HepG2 (cell line): Measurements from ENCODE around the gene LPO. TPM values are rescaled to one million over a fixed set of nuclear protein-coding genes. Genes with fewer than 3 reads are reported as not detected.

Experiments
- PAX8 ChIP-seq: sonication (generic); formaldehyde crosslinking; IDR thresholded peaks from 2 replicates; pipeline ENCODE4 v1.8.0; 2022; ENCODE audit warnings: mild to moderate bottlenecking, missing genetic modification reagents, borderline replicate concordance
- PRPF4 ChIP-seq: fragments of 200-400 bp; formaldehyde crosslinking; IDR thresholded peaks from 2 replicates; pipeline ENCODE4 v1.6.1; 2016; ENCODE audit warnings: low read length, low read depth; ENCODE audit not compliant: poor library complexity, severe bottlenecking
- SAFB2 ChIP-seq: sonication (generic); formaldehyde crosslinking; IDR thresholded peaks from 2 replicates; pipeline ENCODE4 v1.5.1; 2020; ENCODE audit warnings: missing genetic modification reagents, low read depth, mild to moderate bottlenecking, borderline replicate concordance
- SOX6 ChIP-seq, 2 experiments: fragments of 450-650 bp in 1 of 2; sonication (generic) in 1 of 2; formaldehyde crosslinking in 1 of 2; IDR thresholded peaks; 2 replicates each; pipeline versions ENCODE4 v1.4.0 to v1.6.1; 2017 to 2020; ENCODE audit warnings: antibody characterized with exemption in 1 of 2, mild to moderate bottlenecking in 1 of 2, missing genetic modification reagents in 1 of 2
- TBX3 ChIP-seq: fragments of 450-650 bp; IDR thresholded peaks from 2 replicates; pipeline ENCODE4 v1.6.1; 2017; ENCODE audit warnings: antibody characterized with exemption, mild to moderate bottlenecking, inconsistent platforms, borderline replicate concordance
- ZFAT ChIP-seq: sonication (generic); formaldehyde crosslinking; conservative IDR thresholded peaks from 2 replicates; pipeline ENCODE4 v1.8.1; 2023; ENCODE audit warnings: missing genetic modification reagents, inconsistent platforms
- ZNF788 ChIP-seq: sonication (generic); formaldehyde crosslinking; IDR thresholded peaks from 2 replicates; pipeline ENCODE4 v1.5.0; 2020; ENCODE audit warnings: mild to moderate bottlenecking, missing genetic modification reagents, borderline replicate concordance
- polyA plus RNA-seq, 8 experiments: library from polyadenylated mRNA; depleted of rRNA in 3 of 8; stranded (reverse) in 7 of 8; unstranded in 1 of 8; fragments of >200 nt; fragmentation: Illumina TruSeq in 4 of 8; extraction: Trizol in 4 of 8; gene quantifications; 2 replicates each; pipeline versions ENCODE4 v1.2.1 to v1.2.3, GENCODE V29; 2011 to 2016; ENCODE audit warnings: low read depth in 4 of 8, missing spikeins in 1 of 8, mixed read lengths in 1 of 8; ENCODE audit not compliant: insufficient read depth in 1 of 8
- total RNA-seq, 5 experiments: library from RNA; depleted of rRNA; stranded (reverse); fragments of >200 nt; fragmentation: Illumina TruSeq; extraction: Trizol; gene quantifications; 2 replicates each; pipeline ENCODE4 v1.2.3, GENCODE V29; 2016; ENCODE audit warnings: low read depth in 1 of 5
- TF ChIP-seq, protein P1 (sequence below): sonication (generic); formaldehyde crosslinking; IDR thresholded peaks from 2 replicates; pipeline ENCODE4 v1.5.0; 2020; ENCODE audit warnings: mild to moderate bottlenecking, missing genetic modification reagents
- TF ChIP-seq, protein P2 (sequence below), 2 experiments: fragments of 450-650 bp in 1 of 2; sonication (generic) in 1 of 2; formaldehyde crosslinking; IDR thresholded peaks; 2 replicates each; pipeline versions ENCODE4 v1.5.0 to v1.8.0; 2020 to 2022; ENCODE audit warnings: mild to moderate bottlenecking in 1 of 2, missing genetic modification reagents in 1 of 2
- TF ChIP-seq, protein P3 (sequence below): sonication (generic); formaldehyde crosslinking; IDR thresholded peaks from 2 replicates; pipeline ENCODE4 v1.5.0; 2020; ENCODE audit warnings: mild to moderate bottlenecking, missing genetic modification reagents, moderate library complexity
- TF ChIP-seq, protein P4 (sequence below): sonication (generic); formaldehyde crosslinking; conservative IDR thresholded peaks from 2 replicates; pipeline ENCODE4 v1.4.0; 2020; ENCODE audit warnings: mild to moderate bottlenecking, missing genetic modification reagents, moderate library complexity
- TF ChIP-seq, protein P5 (sequence below): IDR thresholded peaks from 2 replicates; pipeline ENCODE4 v1.6.1; 2016; ENCODE audit warnings: low read depth, missing genetic modification reagents, missing compliant biosample characterization

LPO gene
- total and polyA plus RNA-seq, 2 of the 13 experiments (the other 11 are each of a cell fraction or from before 2014, with no cell fraction given), result not detected

DNA sequence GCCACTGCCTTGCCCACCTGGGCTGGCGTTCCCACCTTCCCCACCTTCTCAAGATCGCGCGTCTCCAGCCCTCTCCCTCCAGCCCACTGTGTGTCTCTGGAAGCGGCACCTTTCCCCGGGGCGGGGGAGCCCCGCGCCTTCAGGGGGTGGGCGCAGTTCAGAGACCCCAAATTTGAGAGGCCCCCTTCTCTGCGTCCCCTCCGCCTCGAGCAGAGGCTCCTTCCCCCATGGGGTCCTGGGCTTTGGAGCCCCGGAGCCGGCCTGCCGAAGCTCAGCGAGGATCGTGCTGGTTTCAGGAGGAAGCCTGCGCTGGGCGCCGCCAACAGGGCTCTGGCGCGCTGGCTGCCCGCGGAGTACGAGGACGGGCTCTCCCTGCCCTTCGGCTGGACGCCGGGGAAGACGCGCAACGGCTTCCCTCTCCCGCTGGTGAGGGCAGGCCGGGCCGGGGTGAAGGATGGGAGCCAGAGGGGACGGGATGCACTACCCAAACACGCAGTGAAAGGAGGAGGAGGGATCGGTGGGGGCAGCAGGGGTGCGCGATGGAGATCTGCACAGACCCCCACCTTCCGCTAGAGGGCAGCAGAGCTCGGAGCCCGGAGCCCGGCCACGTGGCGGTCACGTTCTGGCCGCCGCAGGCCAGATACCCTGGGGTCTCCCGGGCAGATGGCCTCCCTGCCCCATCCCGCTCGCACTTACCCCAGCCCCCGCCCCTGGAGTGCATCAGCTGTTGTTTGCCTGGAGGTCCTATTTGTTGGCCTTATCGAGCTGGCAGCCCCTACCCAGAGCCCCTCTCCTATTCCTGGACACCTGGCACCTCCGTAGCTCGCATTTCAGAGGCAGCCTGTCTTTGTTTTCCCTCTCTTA lies 11.1 kb downstream of the LPO start (continued):
- TF ChIP-seq ZNF788 (CRISPR knock-in tag) (peak; percentile 84), SOX6 (IDR thresholded peaks at IDR 0.05) (no peak), SOX6 (CRISPR knock-in tag; IDR thresholded peaks at IDR 0.05) (peak; percentile 40; the same call in 1 of the 2 replicates), TBX3 (no peak), SAFB2 (CRISPR knock-in tag) (no peak), PRPF4 (no peak), PAX8 (no peak), ZFAT (CRISPR knock-in tag) (no peak)
- TF ChIP-seq, protein P1, sequence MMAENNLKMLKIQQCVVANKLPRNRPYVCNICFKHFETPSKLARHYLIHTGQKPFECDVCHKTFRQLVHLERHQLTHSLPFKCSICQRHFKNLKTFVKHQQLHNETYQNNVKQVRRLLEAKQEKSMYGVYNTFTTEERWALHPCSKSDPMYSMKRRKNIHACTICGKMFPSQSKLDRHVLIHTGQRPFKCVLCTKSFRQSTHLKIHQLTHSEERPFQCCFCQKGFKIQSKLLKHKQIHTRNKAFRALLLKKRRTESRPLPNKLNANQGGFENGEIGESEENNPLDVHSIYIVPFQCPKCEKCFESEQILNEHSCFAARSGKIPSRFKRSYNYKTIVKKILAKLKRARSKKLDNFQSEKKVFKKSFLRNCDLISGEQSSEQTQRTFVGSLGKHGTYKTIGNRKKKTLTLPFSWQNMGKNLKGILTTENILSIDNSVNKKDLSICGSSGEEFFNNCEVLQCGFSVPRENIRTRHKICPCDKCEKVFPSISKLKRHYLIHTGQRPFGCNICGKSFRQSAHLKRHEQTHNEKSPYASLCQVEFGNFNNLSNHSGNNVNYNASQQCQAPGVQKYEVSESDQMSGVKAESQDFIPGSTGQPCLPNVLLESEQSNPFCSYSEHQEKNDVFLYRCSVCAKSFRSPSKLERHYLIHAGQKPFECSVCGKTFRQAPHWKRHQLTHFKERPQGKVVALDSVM (CRISPR knock-in tag), result no peak
- TF ChIP-seq, protein P2, sequence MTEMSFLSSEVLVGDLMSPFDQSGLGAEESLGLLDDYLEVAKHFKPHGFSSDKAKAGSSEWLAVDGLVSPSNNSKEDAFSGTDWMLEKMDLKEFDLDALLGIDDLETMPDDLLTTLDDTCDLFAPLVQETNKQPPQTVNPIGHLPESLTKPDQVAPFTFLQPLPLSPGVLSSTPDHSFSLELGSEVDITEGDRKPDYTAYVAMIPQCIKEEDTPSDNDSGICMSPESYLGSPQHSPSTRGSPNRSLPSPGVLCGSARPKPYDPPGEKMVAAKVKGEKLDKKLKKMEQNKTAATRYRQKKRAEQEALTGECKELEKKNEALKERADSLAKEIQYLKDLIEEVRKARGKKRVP (CRISPR knock-in tag; IDR thresholded peaks at IDR 0.05), result peak in 1 of 2 experiments; percentile 65; a peak in 1 of 4 replicates
- TF ChIP-seq, protein P3, sequence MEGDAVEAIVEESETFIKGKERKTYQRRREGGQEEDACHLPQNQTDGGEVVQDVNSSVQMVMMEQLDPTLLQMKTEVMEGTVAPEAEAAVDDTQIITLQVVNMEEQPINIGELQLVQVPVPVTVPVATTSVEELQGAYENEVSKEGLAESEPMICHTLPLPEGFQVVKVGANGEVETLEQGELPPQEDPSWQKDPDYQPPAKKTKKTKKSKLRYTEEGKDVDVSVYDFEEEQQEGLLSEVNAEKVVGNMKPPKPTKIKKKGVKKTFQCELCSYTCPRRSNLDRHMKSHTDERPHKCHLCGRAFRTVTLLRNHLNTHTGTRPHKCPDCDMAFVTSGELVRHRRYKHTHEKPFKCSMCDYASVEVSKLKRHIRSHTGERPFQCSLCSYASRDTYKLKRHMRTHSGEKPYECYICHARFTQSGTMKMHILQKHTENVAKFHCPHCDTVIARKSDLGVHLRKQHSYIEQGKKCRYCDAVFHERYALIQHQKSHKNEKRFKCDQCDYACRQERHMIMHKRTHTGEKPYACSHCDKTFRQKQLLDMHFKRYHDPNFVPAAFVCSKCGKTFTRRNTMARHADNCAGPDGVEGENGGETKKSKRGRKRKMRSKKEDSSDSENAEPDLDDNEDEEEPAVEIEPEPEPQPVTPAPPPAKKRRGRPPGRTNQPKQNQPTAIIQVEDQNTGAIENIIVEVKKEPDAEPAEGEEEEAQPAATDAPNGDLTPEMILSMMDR, result peak; percentile 87
- TF ChIP-seq, protein P4, sequence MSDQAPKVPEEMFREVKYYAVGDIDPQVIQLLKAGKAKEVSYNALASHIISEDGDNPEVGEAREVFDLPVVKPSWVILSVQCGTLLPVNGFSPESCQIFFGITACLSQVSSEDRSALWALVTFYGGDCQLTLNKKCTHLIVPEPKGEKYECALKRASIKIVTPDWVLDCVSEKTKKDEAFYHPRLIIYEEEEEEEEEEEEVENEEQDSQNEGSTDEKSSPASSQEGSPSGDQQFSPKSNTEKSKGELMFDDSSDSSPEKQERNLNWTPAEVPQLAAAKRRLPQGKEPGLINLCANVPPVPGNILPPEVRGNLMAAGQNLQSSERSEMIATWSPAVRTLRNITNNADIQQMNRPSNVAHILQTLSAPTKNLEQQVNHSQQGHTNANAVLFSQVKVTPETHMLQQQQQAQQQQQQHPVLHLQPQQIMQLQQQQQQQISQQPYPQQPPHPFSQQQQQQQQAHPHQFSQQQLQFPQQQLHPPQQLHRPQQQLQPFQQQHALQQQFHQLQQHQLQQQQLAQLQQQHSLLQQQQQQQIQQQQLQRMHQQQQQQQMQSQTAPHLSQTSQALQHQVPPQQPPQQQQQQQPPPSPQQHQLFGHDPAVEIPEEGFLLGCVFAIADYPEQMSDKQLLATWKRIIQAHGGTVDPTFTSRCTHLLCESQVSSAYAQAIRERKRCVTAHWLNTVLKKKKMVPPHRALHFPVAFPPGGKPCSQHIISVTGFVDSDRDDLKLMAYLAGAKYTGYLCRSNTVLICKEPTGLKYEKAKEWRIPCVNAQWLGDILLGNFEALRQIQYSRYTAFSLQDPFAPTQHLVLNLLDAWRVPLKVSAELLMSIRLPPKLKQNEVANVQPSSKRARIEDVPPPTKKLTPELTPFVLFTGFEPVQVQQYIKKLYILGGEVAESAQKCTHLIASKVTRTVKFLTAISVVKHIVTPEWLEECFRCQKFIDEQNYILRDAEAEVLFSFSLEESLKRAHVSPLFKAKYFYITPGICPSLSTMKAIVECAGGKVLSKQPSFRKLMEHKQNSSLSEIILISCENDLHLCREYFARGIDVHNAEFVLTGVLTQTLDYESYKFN (CRISPR knock-in tag), result no peak
- TF ChIP-seq, protein P5, sequence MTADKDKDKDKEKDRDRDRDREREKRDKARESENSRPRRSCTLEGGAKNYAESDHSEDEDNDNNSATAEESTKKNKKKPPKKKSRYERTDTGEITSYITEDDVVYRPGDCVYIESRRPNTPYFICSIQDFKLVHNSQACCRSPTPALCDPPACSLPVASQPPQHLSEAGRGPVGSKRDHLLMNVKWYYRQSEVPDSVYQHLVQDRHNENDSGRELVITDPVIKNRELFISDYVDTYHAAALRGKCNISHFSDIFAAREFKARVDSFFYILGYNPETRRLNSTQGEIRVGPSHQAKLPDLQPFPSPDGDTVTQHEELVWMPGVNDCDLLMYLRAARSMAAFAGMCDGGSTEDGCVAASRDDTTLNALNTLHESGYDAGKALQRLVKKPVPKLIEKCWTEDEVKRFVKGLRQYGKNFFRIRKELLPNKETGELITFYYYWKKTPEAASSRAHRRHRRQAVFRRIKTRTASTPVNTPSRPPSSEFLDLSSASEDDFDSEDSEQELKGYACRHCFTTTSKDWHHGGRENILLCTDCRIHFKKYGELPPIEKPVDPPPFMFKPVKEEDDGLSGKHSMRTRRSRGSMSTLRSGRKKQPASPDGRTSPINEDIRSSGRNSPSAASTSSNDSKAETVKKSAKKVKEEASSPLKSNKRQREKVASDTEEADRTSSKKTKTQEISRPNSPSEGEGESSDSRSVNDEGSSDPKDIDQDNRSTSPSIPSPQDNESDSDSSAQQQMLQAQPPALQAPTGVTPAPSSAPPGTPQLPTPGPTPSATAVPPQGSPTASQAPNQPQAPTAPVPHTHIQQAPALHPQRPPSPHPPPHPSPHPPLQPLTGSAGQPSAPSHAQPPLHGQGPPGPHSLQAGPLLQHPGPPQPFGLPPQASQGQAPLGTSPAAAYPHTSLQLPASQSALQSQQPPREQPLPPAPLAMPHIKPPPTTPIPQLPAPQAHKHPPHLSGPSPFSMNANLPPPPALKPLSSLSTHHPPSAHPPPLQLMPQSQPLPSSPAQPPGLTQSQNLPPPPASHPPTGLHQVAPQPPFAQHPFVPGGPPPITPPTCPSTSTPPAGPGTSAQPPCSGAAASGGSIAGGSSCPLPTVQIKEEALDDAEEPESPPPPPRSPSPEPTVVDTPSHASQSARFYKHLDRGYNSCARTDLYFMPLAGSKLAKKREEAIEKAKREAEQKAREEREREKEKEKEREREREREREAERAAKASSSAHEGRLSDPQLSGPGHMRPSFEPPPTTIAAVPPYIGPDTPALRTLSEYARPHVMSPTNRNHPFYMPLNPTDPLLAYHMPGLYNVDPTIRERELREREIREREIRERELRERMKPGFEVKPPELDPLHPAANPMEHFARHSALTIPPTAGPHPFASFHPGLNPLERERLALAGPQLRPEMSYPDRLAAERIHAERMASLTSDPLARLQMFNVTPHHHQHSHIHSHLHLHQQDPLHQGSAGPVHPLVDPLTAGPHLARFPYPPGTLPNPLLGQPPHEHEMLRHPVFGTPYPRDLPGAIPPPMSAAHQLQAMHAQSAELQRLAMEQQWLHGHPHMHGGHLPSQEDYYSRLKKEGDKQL (CRISPR knock-in tag), result no peak
